ENCODE data around the gene CFAP157. TPM values are rescaled to one million over a fixed set of nuclear protein-coding genes. Genes with fewer than 3 reads are reported as not detected.

CFAP157 gene
- total RNA-seq, 1 donor from 2014 or later = not detected

DNA sequence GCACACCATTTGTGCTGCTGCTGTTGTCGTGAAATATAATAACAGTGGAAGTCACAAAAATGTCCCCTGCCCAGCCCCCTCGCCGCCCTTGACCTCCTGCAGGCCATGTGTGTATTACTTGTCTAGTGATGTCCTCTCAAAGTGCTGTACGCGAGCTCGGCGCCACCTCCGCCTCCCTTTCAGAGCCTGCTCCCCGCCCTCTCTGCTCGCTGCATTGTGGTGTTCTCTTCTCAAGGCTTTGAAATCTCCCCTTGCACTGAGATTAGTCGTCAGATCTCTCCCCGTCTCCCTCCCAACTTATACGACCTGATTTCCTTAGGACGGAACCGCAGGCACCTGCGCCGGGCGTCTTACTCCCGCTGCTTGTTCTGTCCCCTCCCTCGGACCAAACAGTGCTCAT lies 14.7 kb upstream of the CFAP157 start:
- H3K4me3 ChIP-seq (ENCODE audit: low read depth, low read length) = no peak overlapping the region
- TF ChIP-seq, protein P1, sequence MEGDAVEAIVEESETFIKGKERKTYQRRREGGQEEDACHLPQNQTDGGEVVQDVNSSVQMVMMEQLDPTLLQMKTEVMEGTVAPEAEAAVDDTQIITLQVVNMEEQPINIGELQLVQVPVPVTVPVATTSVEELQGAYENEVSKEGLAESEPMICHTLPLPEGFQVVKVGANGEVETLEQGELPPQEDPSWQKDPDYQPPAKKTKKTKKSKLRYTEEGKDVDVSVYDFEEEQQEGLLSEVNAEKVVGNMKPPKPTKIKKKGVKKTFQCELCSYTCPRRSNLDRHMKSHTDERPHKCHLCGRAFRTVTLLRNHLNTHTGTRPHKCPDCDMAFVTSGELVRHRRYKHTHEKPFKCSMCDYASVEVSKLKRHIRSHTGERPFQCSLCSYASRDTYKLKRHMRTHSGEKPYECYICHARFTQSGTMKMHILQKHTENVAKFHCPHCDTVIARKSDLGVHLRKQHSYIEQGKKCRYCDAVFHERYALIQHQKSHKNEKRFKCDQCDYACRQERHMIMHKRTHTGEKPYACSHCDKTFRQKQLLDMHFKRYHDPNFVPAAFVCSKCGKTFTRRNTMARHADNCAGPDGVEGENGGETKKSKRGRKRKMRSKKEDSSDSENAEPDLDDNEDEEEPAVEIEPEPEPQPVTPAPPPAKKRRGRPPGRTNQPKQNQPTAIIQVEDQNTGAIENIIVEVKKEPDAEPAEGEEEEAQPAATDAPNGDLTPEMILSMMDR (conservative IDR thresholded peaks at IDR 0.05; ENCODE audit: low read depth, low read length) = no peak

GRCh38 chr9:127693143-127693542 lies 13.6 kb upstream of the CFAP157 start:
- DNase-seq (ENCODE audit: low read depth) = no peak
- TF ChIP-seq, protein P1 (conservative IDR thresholded peaks at IDR 0.05; ENCODE audit: low read depth, low read length) = no peak
- no peak overlapping the region for H3K4me3 ChIP-seq (ENCODE audit: low read depth, low read length)

More for the DNA sequence above, 14.7 kb upstream of the CFAP157 start:
- no peak for DNase-seq (ENCODE audit: low read depth)

GRCh38 chr9:127693697-127694096 lies 13.1 kb upstream of the CFAP157 start:
- no peak for DNase-seq (ENCODE audit: low read depth)
- TF ChIP-seq, protein P1 (conservative IDR thresholded peaks at IDR 0.05; ENCODE audit: low read depth, low read length) = no peak
- H3K4me3 ChIP-seq (ENCODE audit: low read depth, low read length) = no peak overlapping the region

DNA sequence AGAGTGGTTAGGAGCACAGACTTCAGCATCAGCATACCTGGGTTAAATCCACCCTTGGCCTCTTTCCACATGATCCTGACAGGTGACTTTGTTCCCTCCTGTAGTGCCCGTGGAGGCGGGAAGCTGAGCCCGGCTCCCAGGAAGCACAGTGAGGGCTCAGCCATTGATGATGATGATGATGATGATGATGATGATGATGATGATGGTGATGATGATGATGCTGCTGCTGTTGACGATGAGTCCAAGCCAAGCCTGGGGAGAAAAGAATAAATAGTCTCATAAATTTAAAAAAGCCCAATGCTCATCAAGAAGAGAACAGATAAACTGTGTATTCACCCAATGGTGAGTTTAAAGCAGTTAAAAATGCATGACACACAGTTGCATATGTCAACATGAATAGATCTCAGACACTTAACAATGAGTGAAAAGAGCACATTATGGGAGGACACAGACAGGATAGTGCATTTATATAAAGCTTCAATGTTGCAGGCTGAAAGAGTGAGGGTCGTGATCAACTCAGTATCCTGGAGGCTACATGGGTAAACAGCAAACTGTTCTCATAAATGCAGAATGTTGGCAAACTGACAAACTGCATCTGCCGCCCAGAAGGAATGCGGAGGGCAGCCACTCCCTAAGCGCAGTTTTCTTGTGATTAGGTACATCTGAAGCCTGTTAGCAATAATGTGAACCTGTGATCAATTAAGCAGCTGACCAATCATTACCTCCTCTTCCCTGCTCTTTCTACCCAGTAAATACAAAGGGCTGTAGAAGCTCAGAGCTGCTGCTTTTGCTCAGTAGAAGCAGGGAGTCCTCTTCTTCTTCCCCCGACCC lies 11.7 kb upstream of the CFAP157 start:
- no peak for DNase-seq (ENCODE audit: low read depth)
- H3K4me3 ChIP-seq (ENCODE audit: low read depth, low read length) = no peak overlapping the region
- TF ChIP-seq, protein P1 (conservative IDR thresholded peaks at IDR 0.05; ENCODE audit: low read depth, low read length) = no peak

DNA sequence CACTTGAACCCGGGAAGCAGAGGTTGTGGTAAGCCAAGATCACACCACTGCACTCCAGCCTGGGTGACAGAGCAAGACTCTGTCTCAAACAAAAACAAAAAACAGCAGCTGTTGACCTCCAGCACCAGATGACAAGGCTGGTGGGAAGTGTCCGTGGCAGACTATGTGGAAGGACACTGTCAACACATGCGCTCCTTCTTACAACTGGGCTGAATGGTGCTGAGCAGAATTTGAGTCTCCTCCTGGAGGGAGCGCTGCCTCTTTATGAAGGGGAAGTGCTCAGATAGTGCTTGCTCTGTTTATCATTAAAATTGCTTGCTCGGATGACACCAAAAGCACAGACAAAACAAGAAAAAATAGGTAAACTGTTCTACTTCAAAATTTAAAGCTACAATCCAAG lies 9.2 kb upstream of the CFAP157 start:
- TF ChIP-seq, protein P1 (conservative IDR thresholded peaks at IDR 0.05; ENCODE audit: low read depth, low read length) = no peak
- H3K4me3 ChIP-seq (ENCODE audit: low read depth, low read length) = no peak overlapping the region
- DNase-seq (ENCODE audit: low read depth) = no peak

- TF ChIP-seq, protein P1 (conservative IDR thresholded peaks at IDR 0.05; ENCODE audit: low read depth, low read length) = no peak
- no peak overlapping the region for H3K4me3 ChIP-seq (ENCODE audit: low read depth, low read length)
- no peak for DNase-seq (ENCODE audit: low read depth)
These were observed 8.4 kb upstream of the CFAP157 start for GRCh38 chr9:127698386-127698785.
